H1 (cell line): Measurements from ENCODE around the gene KIAA1755. TPM values are rescaled to one million over a fixed set of nuclear protein-coding genes. Genes with fewer than 3 reads are reported as not detected.

Experiments
- CTCF ChIA-PET: fragments of 300-600 bp; sonication (Branson Sonifier 250); formaldehyde crosslinking; loops from one replicate; lab custom pipeline; 2021; ENCODE audit not compliant: partially characterized antibody; lab: Charles Lee
- POLR2A ChIA-PET: fragments of 300-600 bp; sonication (Branson Sonifier 250); formaldehyde crosslinking; loops from one replicate; lab custom pipeline; 2021; ENCODE audit warnings: inconsistent platforms; ENCODE audit not compliant: partially characterized antibody; lab: Charles Lee
- DNase-seq, 2 experiments: peaks; one replicate each; pipeline versions ENCODE4 v3.0.0 to v3.0.0-alpha.2; 2010 to 2022; ENCODE audit warnings: low spot score in 2 of 2, low read depth in 1 of 2, mixed read lengths in 1 of 2
- FAIRE-seq: peaks from 2 replicates; lab custom pipeline; 2011; peaks lifted over from hg19 to GRCh38; lab: Jason Lieb, UNC
- H2AFZ ChIP-seq: 2 replicates; pipeline ENCODE4 v1.8.1; 2012; ENCODE audit warnings: low read length, inconsistent platforms
- H2AK5ac ChIP-seq: 2 replicates; pipeline ENCODE4 v1.6.1; 2013; ENCODE audit warnings: low read depth, low read length
- H2BK120ac ChIP-seq: replicated peaks from 2 replicates; pipeline ENCODE3; 2013; ENCODE audit warnings: low read depth, low read length, inconsistent platforms
- H2BK12ac ChIP-seq: 2 replicates; pipeline ENCODE4 v1.6.1; 2013; ENCODE audit warnings: low read depth, low read length
- H2BK15ac ChIP-seq: 2 replicates; pipeline ENCODE4 v1.6.1; 2013; ENCODE audit warnings: low read length
- H2BK20ac ChIP-seq: 2 replicates; pipeline ENCODE4 v1.6.1; 2013; ENCODE audit warnings: low read length
- H2BK5ac ChIP-seq: 2 replicates; pipeline ENCODE4 v1.6.1; 2013; ENCODE audit warnings: low read depth, low read length
- H3K14ac ChIP-seq: 2 replicates; pipeline ENCODE4 v1.6.1; 2013; ENCODE audit warnings: inconsistent platforms; ENCODE audit not compliant: insufficient read length
- H3K18ac ChIP-seq: 2 replicates; pipeline ENCODE4 v1.6.1; 2013; ENCODE audit warnings: low read length; ENCODE audit errors: extremely low read depth
- H3K23ac ChIP-seq: 2 replicates; pipeline ENCODE4 v1.6.1; 2013; ENCODE audit warnings: inconsistent platforms; ENCODE audit not compliant: insufficient read length
- H3K23me2 ChIP-seq: 2 replicates; pipeline ENCODE4 v1.6.1; 2013; ENCODE audit warnings: low read depth, low read length
- H3K27ac ChIP-seq: 2 replicates; pipeline ENCODE4 v1.6.1; 2011; ENCODE audit warnings: low read depth, low read length, inconsistent platforms
- H3K27me3 ChIP-seq, 4 experiments: replicated peaks in 1 of 4; 1 replicate in 1 of 4; 2 replicates in 3 of 4; pipeline versions ENCODE4 v1.6.1 to v1.8.1; 2011 to 2013; ENCODE audit warnings: low read length in 3 of 4, mild to moderate bottlenecking in 3 of 4, inconsistent platforms in 2 of 4, mixed read lengths in 2 of 4, moderate library complexity in 1 of 4; ENCODE audit not compliant: control insufficient read depth in 3 of 4, insufficient read depth in 3 of 4; ENCODE audit errors: extremely low read depth in 1 of 4
- H3K36me3 ChIP-seq, 4 experiments: 2 replicates each; pipeline versions ENCODE4 v1.6.1 to v1.8.1; 2011 to 2013; ENCODE audit warnings: mild to moderate bottlenecking in 4 of 4, low read length in 3 of 4, moderate library complexity in 2 of 4, control low read depth in 1 of 4, inconsistent platforms in 1 of 4; ENCODE audit not compliant: insufficient read depth in 4 of 4, control insufficient read depth in 2 of 4
- H3K4ac ChIP-seq: replicated peaks from 2 replicates; pipeline ENCODE3; 2013; ENCODE audit warnings: low read length, low read depth, mixed read lengths, inconsistent platforms; ENCODE audit not compliant: insufficient read length
- H3K4me1 ChIP-seq, 4 experiments: replicated peaks in 1 of 4; 1 replicate in 1 of 4; 2 replicates in 3 of 4; pipeline versions ENCODE4 v1.6.1 to v1.8.1; 2011 to 2013; ENCODE audit warnings: low read length in 3 of 4, inconsistent platforms in 2 of 4, mixed read lengths in 1 of 4; ENCODE audit not compliant: insufficient read depth in 4 of 4, control insufficient read depth in 3 of 4
- H3K4me2 ChIP-seq, 2 experiments: 2 replicates each; pipeline versions ENCODE4 v1.6.1 to v1.8.1; 2011 to 2013; ENCODE audit warnings: low read depth in 2 of 2, low read length in 2 of 2, control low read depth in 1 of 2, inconsistent platforms in 1 of 2, mild to moderate bottlenecking in 1 of 2; ENCODE audit not compliant: insufficient read depth in 1 of 2
- H3K4me3 ChIP-seq, 4 experiments: fragments of 200-600, 300-600 bp in 1 of 4; sonication (generic), shearing (Covaris generic), sonication (Bioruptor Twin) in 1 of 4; 2 replicates each; pipeline versions ENCODE4 v1.5.1 to v1.8.1; 2011 to 2016; ENCODE audit warnings: low read length in 4 of 4, low read depth in 3 of 4, control low read depth in 2 of 4, inconsistent platforms in 2 of 4, mild to moderate bottlenecking in 2 of 4, mixed read lengths in 1 of 4, moderate library complexity in 1 of 4; ENCODE audit not compliant: insufficient read depth in 2 of 4; ENCODE audit errors: extremely low read depth in 1 of 4
- H3K56ac ChIP-seq: replicated peaks from 2 replicates; pipeline ENCODE3; 2013; ENCODE audit warnings: low read depth, mild to moderate bottlenecking, mixed read lengths, low read length, inconsistent platforms; ENCODE audit not compliant: insufficient read length
- H3K79me1 ChIP-seq: 2 replicates; pipeline ENCODE4 v1.6.1; 2013; ENCODE audit warnings: low read depth, low read length, control low read depth
- H3K79me2 ChIP-seq, 2 experiments: 2 replicates each; pipeline versions ENCODE4 v1.6.1 to v1.8.1; 2012 to 2013; ENCODE audit warnings: low read length in 2 of 2, mild to moderate bottlenecking in 2 of 2, inconsistent platforms in 1 of 2; ENCODE audit not compliant: insufficient read depth in 2 of 2, control insufficient read depth in 1 of 2
- H3K9ac ChIP-seq, 4 experiments: replicated peaks in 1 of 4; 1 replicate in 1 of 4; 2 replicates in 3 of 4; pipeline versions ENCODE4 v1.6.1 to v1.8.1; 2011 to 2013; ENCODE audit warnings: low read depth in 3 of 4, low read length in 3 of 4, control low read depth in 2 of 4, mild to moderate bottlenecking in 2 of 4, moderate library complexity in 2 of 4, inconsistent platforms in 1 of 4; ENCODE audit errors: extremely low read depth in 1 of 4
- H3K9me3 ChIP-seq, 2 experiments: 2 replicates each; pipeline versions ENCODE4 v1.6.1 to v1.8.1; 2012 to 2013; ENCODE audit warnings: mild to moderate bottlenecking in 2 of 2, moderate library complexity in 2 of 2, control low read depth in 1 of 2, inconsistent platforms in 1 of 2, low read depth in 1 of 2, low read length in 1 of 2, mixed read lengths in 1 of 2; ENCODE audit not compliant: insufficient read depth in 2 of 2
- H4K20me1 ChIP-seq, 2 experiments: replicated peaks in 1 of 2; 2 replicates each; pipeline versions ENCODE3 to v1.8.1; 2011 to 2013; ENCODE audit warnings: inconsistent platforms in 2 of 2, low read length in 2 of 2, mild to moderate bottlenecking in 1 of 2; ENCODE audit not compliant: insufficient read depth in 2 of 2, control insufficient read depth in 1 of 2
- H4K5ac ChIP-seq: 2 replicates; pipeline ENCODE4 v1.6.1; 2013; ENCODE audit warnings: low read length, low read depth, mixed read lengths, inconsistent platforms; ENCODE audit not compliant: insufficient read length
- H4K8ac ChIP-seq: 2 replicates; pipeline ENCODE4 v1.8.0; 2013; ENCODE audit warnings: mild to moderate bottlenecking, moderate library complexity, low read length, inconsistent platforms; ENCODE audit not compliant: insufficient read depth; ENCODE audit errors: extremely low read depth
- H4K91ac ChIP-seq: replicated peaks from 2 replicates; pipeline ENCODE3; 2013; ENCODE audit warnings: low read length, mixed read lengths, inconsistent platforms; ENCODE audit not compliant: insufficient read length
- CBX5 ChIP-seq: fragments of 300-800, 300-1000 bp; sonication (generic); IDR thresholded peaks from 2 replicates; pipeline ENCODE4 v1.7.1; 2016; ENCODE audit warnings: antibody characterized with exemption, low read length, low read depth
- CEBPB ChIP-seq: IDR thresholded peaks from 2 replicates; pipeline ENCODE4 v1.6.1; 2012; ENCODE audit warnings: low read depth, low read length
- CHD2 ChIP-seq: IDR thresholded peaks from 2 replicates; pipeline ENCODE4 v1.6.1; 2012; ENCODE audit warnings: low read length, improper control_type of control experiment
- CTBP2 ChIP-seq: IDR thresholded peaks from 2 replicates; pipeline ENCODE4 v1.7.0; 2011; ENCODE audit warnings: borderline replicate concordance, mild to moderate bottlenecking, moderate library complexity, mixed read lengths, low read length; ENCODE audit not compliant: insufficient read depth, insufficient read length
- EP300 ChIP-seq, 2 experiments: IDR thresholded peaks; 1 replicate in 1 of 2; 2 replicates in 1 of 2; pipeline ENCODE4 v1.6.1; 2011 to 2012; ENCODE audit warnings: low read depth in 2 of 2, low read length in 2 of 2, mild to moderate bottlenecking in 2 of 2, borderline replicate concordance in 1 of 2, inconsistent platforms in 1 of 2, moderate library complexity in 1 of 2
- HDAC6 ChIP-seq: IDR thresholded peaks from one replicate; pipeline ENCODE4 v1.7.1; 2012; ENCODE audit warnings: low read depth, mild to moderate bottlenecking, inconsistent platforms, low read length, moderate library complexity
- JUN ChIP-seq: IDR thresholded peaks from 2 replicates; pipeline ENCODE4 v1.6.1; 2011; ENCODE audit warnings: low read depth, mild to moderate bottlenecking, improper control_type of control experiment, low read length
- POLR2A ChIP-seq, 2 experiments: IDR thresholded peaks; 1 replicate in 1 of 2; 2 replicates in 1 of 2; pipeline ENCODE4 v1.6.1; 2011; ENCODE audit warnings: low read depth in 2 of 2, low read length in 2 of 2, mild to moderate bottlenecking in 2 of 2; ENCODE audit errors: control extremely low read depth in 1 of 2
- RNF2 ChIP-seq: fragments of 200-900, 300-1000 bp; sonication (generic); IDR thresholded peaks from 2 replicates; pipeline ENCODE4 v1.7.1; 2016; ENCODE audit warnings: borderline replicate concordance, low read depth, mild to moderate bottlenecking, antibody characterized with exemption, low read length; ENCODE audit not compliant: poor library complexity, severe bottlenecking; ENCODE audit errors: missing control alignments
- RXRA ChIP-seq: IDR thresholded peaks from 2 replicates; pipeline ENCODE4 v1.6.1; 2011; ENCODE audit warnings: low read depth, mild to moderate bottlenecking, low read length, moderate library complexity; ENCODE audit not compliant: insufficient read depth
- SAP30 ChIP-seq: fragments of 300-600 bp; sonication (generic); IDR thresholded peaks from 2 replicates; pipeline ENCODE4 v1.7.1; 2012; ENCODE audit warnings: low read length, moderate library complexity, mild to moderate bottlenecking, inconsistent platforms; ENCODE audit not compliant: insufficient read depth, insufficient replicate concordance
- SP2 ChIP-seq: IDR thresholded peaks from 2 replicates; pipeline ENCODE4 v1.6.1; 2012; ENCODE audit warnings: mild to moderate bottlenecking, low read length, inconsistent platforms
- SP4 ChIP-seq: IDR thresholded peaks from 2 replicates; pipeline ENCODE4 v1.6.1; 2012; ENCODE audit warnings: low read length, inconsistent platforms
- SUZ12 ChIP-seq: fragments of 200-600 bp; sonication (generic); IDR thresholded peaks from 2 replicates; pipeline ENCODE4 v1.6.1; 2012; ENCODE audit warnings: mild to moderate bottlenecking, inconsistent platforms, low read length, moderate library complexity, mixed read lengths
- TCF12 ChIP-seq: IDR thresholded peaks from 2 replicates; pipeline ENCODE4 v1.6.1; 2011; ENCODE audit warnings: low read depth, mild to moderate bottlenecking, low read length
- WGBS, 2 experiments: shearing (Covaris generic) in 1 of 2; methylation state at CpG; one replicate each; pipeline versions ENCODE4 v1.1.6 to v1.1.7; 2013 to 2015; ENCODE audit warnings: low lambda C conversion rate in 2 of 2, mixed read lengths in 2 of 2, inconsistent platforms in 1 of 2, low coverage in 1 of 2, missing lambda C conversion rate in 1 of 2; ENCODE audit not compliant: insufficient replicate concordance in 2 of 2, insufficient coverage in 1 of 2, insufficient read length in 1 of 2; ENCODE audit errors: extremely low coverage in 1 of 2, missing lambda C conversion rate in 1 of 2; 5-methylcytosine and 5-hydroxymethylcytosine counted together
- polyA plus RNA-seq, 7 experiments: library from polyadenylated mRNA; depleted of rRNA in 3 of 7; stranded (reverse) in 5 of 7; unstranded in 2 of 7; fragments of >200 nt in 5 of 7; fragments of 200-250 nt in 2 of 7; gene quantifications; 1 replicate in 5 of 7; 2 replicates in 1 of 7; 4 replicates in 1 of 7; pipeline versions ENCODE4 v1.2.1 to v1.2.3, GENCODE V29; 2011 to 2013; ENCODE audit warnings: missing spikeins in 2 of 7, mixed read lengths in 2 of 7
- total RNA-seq: library from RNA; stranded (reverse); fragmentation: NEBNext Ultra II Directional; extraction: Animal tissue kit (Norgen Biotek cat#: 25700); gene quantifications from 2 replicates; pipeline ENCODE4 v1.2.1, GENCODE V29; 2021

Gene KIAA1755
- total and polyA plus RNA-seq, 2 of the 8 experiments (the other 6 are each of a cell fraction or from before 2014, with no cell fraction given): 0.23 TPM; not detected in 1

DNA sequence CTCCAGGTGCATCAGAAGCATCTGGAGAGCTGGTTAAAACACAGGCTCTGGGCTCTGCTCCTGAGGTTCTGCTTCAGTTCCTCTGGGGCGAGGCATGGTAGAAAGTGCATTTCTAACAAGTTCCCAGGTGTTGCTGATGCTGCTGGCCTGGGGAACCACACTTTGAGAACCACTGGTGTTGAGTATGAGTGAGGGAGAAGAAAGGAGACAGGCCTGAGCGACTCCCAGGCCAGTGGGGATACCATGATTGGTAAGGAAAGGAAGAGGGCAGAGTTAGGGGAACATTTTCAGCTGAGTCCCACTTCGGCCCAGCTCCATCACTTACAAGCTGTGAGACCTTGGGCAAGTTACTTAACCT, 36.8 kb downstream of the KIAA1755 start:
- no peaks in the 10 kb centered on the region for H3K9me3 ChIP-seq
- no peaks in the 10 kb centered on the region for H3K79me1 ChIP-seq
- no peak overlapping the region for H4K8ac ChIP-seq
- H4K91ac ChIP-seq: no peak overlapping the region
- no peak overlapping the region for H2AK5ac ChIP-seq
- H3K4ac ChIP-seq: no peak overlapping the region
- H2AFZ ChIP-seq: no peak overlapping the region
- no peak overlapping the region for H2BK5ac ChIP-seq
- H2BK15ac ChIP-seq: no peak overlapping the region
- H3K27me3 ChIP-seq: no peaks in the 10 kb centered on the region
- no peak for DNase-seq
- FAIRE-seq: no peak
- H3K9ac ChIP-seq: no peak overlapping the region
- no peak overlapping the region for H2BK20ac ChIP-seq
- H3K14ac ChIP-seq: no peak overlapping the region
- H4K5ac ChIP-seq: no peak overlapping the region
- H3K36me3 ChIP-seq: no peaks in the 10 kb centered on the region
- H2BK120ac ChIP-seq: no peak overlapping the region
- no peaks in the 10 kb centered on the region for H4K20me1 ChIP-seq
- WGBS, 2 experiments: 80% methylated on average over 3 of the region's 3 CpGs; no CpG with 5 or more reads in 1 of the 2 experiments
- ChIA-PET CTCF (interaction anchor here (0.8 to 17.3 kb wide), 24 partner anchors 9 to 211 kb away, joined by 3 to 198 read pairs (median 8); partner anchors contain the start of gene TTI1), POLR2A (no interaction called here)
- H2BK12ac ChIP-seq: no peak overlapping the region
- H3K4me1 ChIP-seq: no peaks in the 10 kb centered on the region; a peak in 2 of 7 replicates
- no peaks in the 10 kb centered on the region for H3K23me2 ChIP-seq
- no peak overlapping the region for H3K18ac ChIP-seq
- H3K79me2 ChIP-seq: no peaks in the 10 kb centered on the region
- no peak overlapping the region for H3K4me3 ChIP-seq
- H3K27ac ChIP-seq: no peak overlapping the region
- no peak overlapping the region for H3K23ac ChIP-seq
- no peak overlapping the region for H3K56ac ChIP-seq
- no peak overlapping the region for H3K4me2 ChIP-seq
- TF ChIP-seq CHD2: no peak
- no peak for TF ChIP-seq SP4
- no peak for TF ChIP-seq JUN
- no peak for TF ChIP-seq RXRA
- TF ChIP-seq CEBPB: no peak
- TF ChIP-seq TCF12: no peak
- TF ChIP-seq POLR2A (IDR thresholded peaks at IDR 0.05; ENCODE audit: control extremely low read depth in 1 of 2, low read depth in 2 of 2, low read length in 2 of 2): no peak
- TF ChIP-seq RNF2: no peak
- TF ChIP-seq HDAC6: no peak
- no peak for TF ChIP-seq SUZ12
- no peak for TF ChIP-seq CBX5
- no peak for TF ChIP-seq CTBP2
- TF ChIP-seq EP300 (IDR thresholded peaks at IDR 0.05; ENCODE audit: borderline replicate concordance in 1 of 2, low read depth in 2 of 2, low read length in 2 of 2): no peak
- no peak for TF ChIP-seq SP2
- TF ChIP-seq SAP30: no peak
